IPS-20b (cell line): ENCODE results near the gene FRMD4A.

Source experiments
- H3K27ac ChIP-seq: one replicate; pipeline ENCODE4 v1.5.1; 2013; ENCODE audit warnings: low read length
- H3K27me3 ChIP-seq: 2 replicates; pipeline ENCODE4 v1.6.1; 2013; ENCODE audit warnings: mild to moderate bottlenecking, low read length, inconsistent platforms; ENCODE audit not compliant: insufficient read depth
- H3K36me3 ChIP-seq: 2 replicates; pipeline ENCODE4 v1.6.1; 2013; ENCODE audit warnings: low read depth, mild to moderate bottlenecking, inconsistent platforms, low read length, moderate library complexity; ENCODE audit not compliant: insufficient read depth
- H3K4me1 ChIP-seq: 2 replicates; pipeline ENCODE4 v1.6.1; 2013; ENCODE audit warnings: mild to moderate bottlenecking, control low read depth, inconsistent platforms, low read length, moderate library complexity; ENCODE audit not compliant: insufficient read depth
- H3K4me3 ChIP-seq: 2 replicates; pipeline ENCODE4 v1.5.1; 2013; ENCODE audit warnings: mild to moderate bottlenecking, low read length, inconsistent platforms
- H3K9ac ChIP-seq: 2 replicates; pipeline ENCODE4 v1.6.1; 2013; ENCODE audit warnings: low read depth, mild to moderate bottlenecking, inconsistent platforms, low read length, moderate library complexity
- H3K9me3 ChIP-seq: 2 replicates; pipeline ENCODE4 v1.6.1; 2013; ENCODE audit warnings: mild to moderate bottlenecking, low read depth, low read length, inconsistent platforms; ENCODE audit not compliant: insufficient read depth

The FRMD4A gene

DNA sequence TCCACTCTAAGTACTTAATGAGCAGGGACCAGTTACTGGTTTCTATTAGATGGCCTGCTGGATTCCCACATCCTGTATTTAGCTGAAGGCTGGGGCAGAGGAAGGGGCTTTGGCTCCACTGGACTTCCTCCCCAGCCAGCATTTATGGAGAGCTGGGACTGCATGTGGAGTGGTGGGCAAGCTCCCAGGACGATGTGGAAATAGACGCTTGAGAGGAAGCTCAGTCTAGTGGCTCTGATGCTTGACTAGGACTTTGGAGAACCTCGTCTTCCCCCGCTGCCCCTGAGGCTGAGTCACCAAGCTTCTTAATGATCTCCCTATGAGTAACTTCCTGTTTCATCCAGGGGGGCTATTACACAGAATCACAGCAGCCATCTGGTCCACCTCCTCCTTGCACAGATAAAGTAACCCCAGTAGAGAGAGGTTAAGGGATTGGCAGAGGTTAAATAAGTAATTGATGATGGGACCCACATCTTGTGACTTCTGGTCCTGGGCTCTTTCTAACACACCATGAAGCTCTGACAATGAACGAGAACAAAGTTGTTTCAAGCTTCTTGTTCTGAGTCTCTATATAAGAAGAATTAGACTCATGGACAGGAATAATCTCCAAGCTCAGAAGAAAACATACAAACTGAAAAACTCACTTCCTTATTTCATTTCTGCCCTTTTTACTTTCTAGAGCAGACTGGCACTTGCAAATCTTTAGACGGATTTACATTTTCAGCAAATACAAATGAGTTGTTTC is 617.7 kb downstream of the FRMD4A start:
- no peak overlapping the region for H3K4me3 ChIP-seq
- peaks cover 24% of the 10 kb centered on the region for H3K4me1 ChIP-seq
- no peaks in the 10 kb centered on the region for H3K36me3 ChIP-seq
- no peaks in the 10 kb centered on the region for H3K27me3 ChIP-seq
- no peak overlapping the region for H3K27ac ChIP-seq
- H3K9me3 ChIP-seq, result no peaks in the 10 kb centered on the region
- H3K9ac ChIP-seq, result no peak overlapping the region

DNA sequence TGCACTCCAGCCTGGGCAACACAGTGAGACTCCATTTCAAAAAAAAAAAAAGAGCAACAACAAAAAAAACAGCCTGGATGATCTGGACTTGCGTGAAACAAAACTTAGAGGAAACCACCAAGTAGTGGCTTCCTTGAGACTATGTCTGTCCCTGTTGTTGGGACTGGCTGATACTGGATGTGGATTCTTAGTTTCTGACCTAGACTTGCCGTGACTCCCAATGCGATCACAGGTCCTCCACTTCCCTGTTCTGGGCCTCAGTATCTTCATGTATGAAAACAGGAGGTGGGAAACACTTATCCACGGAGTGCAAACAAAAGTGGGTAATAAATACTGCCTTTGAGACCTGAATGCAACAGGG is 618.3 kb downstream of the FRMD4A start:
- H3K9me3 ChIP-seq, result no peaks in the 10 kb centered on the region
- no peak overlapping the region for H3K4me3 ChIP-seq
- H3K27ac ChIP-seq, result no peak overlapping the region
- H3K36me3 ChIP-seq, result no peaks in the 10 kb centered on the region
- no peaks in the 10 kb centered on the region for H3K27me3 ChIP-seq
- H3K4me1 ChIP-seq, result peaks cover 28% of the 10 kb centered on the region
- H3K9ac ChIP-seq, result no peak overlapping the region

GRCh38 chr10:13711291-13711690 is 619.4 kb downstream of the FRMD4A start:
- Histone ChIP-seq H3K36me3 (no peaks in the 10 kb centered on the region), H3K4me3 (no peak overlapping the region), H3K27me3 (no peaks in the 10 kb centered on the region), H3K4me1 (peaks cover 31% of the 10 kb centered on the region), H3K9ac (no peak overlapping the region), H3K27ac (no peak overlapping the region), H3K9me3 (no peaks in the 10 kb centered on the region)

DNA sequence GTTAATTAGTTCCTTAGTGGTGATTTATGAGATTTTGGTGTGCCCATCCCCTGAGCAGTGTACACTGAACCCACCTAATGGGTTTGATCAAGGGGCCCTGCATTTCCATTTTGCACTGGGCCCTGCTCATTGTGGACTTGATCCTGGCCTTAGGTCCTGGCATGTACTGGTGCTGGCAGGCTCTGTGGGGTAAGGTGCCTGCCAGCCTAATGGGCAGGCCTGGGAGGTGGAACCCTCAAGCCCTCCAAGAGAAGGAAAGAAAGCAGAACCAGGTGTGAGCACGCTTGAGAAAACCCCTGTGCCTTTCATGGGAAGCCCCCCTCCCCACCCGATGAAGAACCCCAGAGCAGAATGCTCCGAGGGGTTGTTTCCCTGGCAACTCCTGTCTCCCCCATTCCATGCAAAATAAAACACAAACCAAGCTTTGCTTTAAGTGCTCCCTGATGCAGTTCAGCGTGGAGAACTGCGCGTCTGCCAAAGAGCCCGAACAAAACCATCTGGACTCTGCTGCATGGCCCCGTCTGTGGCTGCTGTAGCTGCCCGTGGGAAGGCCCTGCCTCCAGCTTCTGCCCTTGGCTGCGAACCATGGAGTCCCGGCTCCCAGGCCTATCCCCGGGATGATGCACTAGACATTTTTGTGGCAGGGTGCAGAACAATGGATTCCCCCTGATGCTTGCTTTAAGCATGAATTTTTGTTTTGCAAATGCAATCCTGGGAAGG is 620.6 kb downstream of the FRMD4A start:
- no peaks in the 10 kb centered on the region for H3K9me3 ChIP-seq
- peaks cover 41% of the 10 kb centered on the region for H3K4me1 ChIP-seq
- H3K9ac ChIP-seq, result no peak overlapping the region
- no peak overlapping the region for H3K4me3 ChIP-seq
- no peaks in the 10 kb centered on the region for H3K36me3 ChIP-seq
- no peaks in the 10 kb centered on the region for H3K27me3 ChIP-seq
- H3K27ac ChIP-seq, result no peak overlapping the region

DNA sequence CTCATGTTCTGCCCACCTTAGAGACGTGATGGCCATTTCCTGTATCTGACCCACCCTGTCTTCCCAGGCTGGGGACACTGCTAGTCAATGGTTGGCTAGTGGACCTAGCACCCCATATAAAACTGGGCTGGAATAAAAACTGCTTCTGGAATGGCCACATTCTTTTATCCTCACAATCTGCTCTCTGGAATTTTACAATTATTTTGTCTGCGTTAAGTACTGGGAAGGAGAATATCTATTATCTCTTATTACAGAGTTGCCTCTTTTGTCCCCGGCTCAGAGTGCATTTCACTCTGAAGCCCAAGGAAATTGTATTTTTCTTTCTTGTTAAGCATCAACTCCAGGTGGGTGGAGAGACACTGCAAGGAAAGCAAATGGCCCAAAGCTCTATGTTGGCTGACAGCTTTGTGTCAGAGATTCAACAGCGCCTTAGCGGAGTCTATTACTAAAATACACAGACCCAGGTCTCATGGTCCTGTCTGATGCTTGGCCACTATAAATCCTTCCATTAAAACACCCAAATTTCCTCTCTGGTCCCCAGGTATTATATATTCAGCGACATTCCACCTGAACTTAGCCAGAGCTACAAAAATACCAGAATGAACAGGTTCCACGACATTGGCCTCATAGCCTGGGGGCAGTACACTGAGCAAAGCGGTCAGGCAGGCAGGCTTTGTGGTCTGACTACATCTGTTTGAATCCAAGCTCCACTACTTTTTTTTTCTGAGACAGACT is 622.3 kb downstream of the FRMD4A start:
- Histone ChIP-seq H3K36me3 (peaks cover 4% of the 10 kb centered on the region; the same call in 1 of the 2 replicates), H3K9me3 (no peaks in the 10 kb centered on the region), H3K27ac (peak overlapping the region; percentile 63), H3K4me3 (peak overlapping the region; percentile 81; the same call in 1 of the 2 replicates), H3K4me1 (peaks cover 40% of the 10 kb centered on the region), H3K27me3 (no peaks in the 10 kb centered on the region), H3K9ac (peak overlapping the region; percentile 79; the same call in 1 of the 2 replicates)

DNA sequence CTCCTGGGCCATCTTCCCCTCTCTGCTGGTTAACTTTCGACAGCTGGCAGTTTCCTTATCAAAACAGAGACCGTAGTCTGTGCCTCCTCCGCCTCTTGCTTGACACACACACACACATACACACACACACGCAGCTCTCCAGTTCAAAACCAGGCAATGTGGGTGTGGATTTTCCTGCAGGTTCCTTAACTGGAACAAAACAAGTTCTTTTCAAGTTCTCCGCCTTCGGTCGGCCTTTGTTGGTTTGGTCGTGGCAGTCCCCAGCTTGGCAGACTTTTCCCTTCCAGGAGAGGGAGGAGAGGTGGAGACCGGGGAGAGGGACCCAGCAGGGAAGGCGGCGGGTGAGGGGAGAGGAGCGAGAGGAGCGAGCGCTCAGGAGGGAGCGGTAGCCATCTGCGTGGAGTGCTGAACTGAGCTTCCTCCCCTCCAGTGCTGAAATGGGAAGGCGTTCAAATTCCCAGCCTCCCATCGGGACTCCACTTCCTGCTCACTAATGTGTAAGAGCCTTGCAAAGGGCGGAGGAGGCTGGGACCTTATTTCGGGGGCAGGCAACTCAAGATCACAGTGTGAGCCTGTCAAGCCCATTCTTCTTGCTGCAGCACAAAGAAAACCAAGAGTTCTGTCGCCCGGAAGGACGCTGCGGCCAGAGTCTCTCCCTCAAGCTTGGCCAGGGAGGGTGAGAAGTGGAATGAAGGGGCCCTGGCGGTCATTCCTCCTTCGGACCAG is 623.4 kb downstream of the FRMD4A start:
- H3K9ac ChIP-seq, result peak overlapping the region; percentile 79; the same call in 1 of the 2 replicates
- no peaks in the 10 kb centered on the region for H3K27me3 ChIP-seq
- H3K9me3 ChIP-seq, result no peaks in the 10 kb centered on the region
- peaks cover 4% of the 10 kb centered on the region; the same call in 1 of the 2 replicates for H3K36me3 ChIP-seq
- peak overlapping the region; percentile 63 for H3K27ac ChIP-seq
- H3K4me3 ChIP-seq, result peak overlapping the region; percentile 81
- H3K4me1 ChIP-seq, result peaks cover 36% of the 10 kb centered on the region

- Histone ChIP-seq H3K27ac (peak overlapping the region; percentile 63), H3K9ac (peak overlapping the region; percentile 79; the same call in 1 of the 2 replicates), H3K4me3 (peak overlapping the region; percentile 81), H3K36me3 (peaks cover 7% of the 10 kb centered on the region; the same call in 1 of the 2 replicates), H3K27me3 (no peaks in the 10 kb centered on the region), H3K9me3 (no peaks in the 10 kb centered on the region), H3K4me1 (peaks cover 35% of the 10 kb centered on the region)
Observed at GRCh38 chr10:13706604-13707003, 624.1 kb downstream of the FRMD4A start.

GRCh38 chr10:13706175-13706574 is 624.5 kb downstream of the FRMD4A start:
- peak overlapping the region; percentile 79; the same call in 1 of the 2 replicates for H3K9ac ChIP-seq
- H3K4me1 ChIP-seq, result peaks cover 32% of the 10 kb centered on the region
- no peaks in the 10 kb centered on the region for H3K9me3 ChIP-seq
- H3K27ac ChIP-seq, result peak overlapping the region; percentile 63
- H3K4me3 ChIP-seq, result peak overlapping the region; percentile 81
- H3K27me3 ChIP-seq, result no peaks in the 10 kb centered on the region
- H3K36me3 ChIP-seq, result peaks cover 11% of the 10 kb centered on the region; the same call in 1 of the 2 replicates

GRCh38 chr10:13705526-13706174 is 625.1 kb downstream of the FRMD4A start:
- peak overlapping the region; percentile 81 for H3K4me3 ChIP-seq
- H3K9ac ChIP-seq, result peak overlapping the region; percentile 79; the same call in 1 of the 2 replicates
- peaks cover 16% of the 10 kb centered on the region; the same call in 1 of the 2 replicates for H3K36me3 ChIP-seq
- H3K27ac ChIP-seq, result peak overlapping the region; percentile 63
- H3K4me1 ChIP-seq, result peaks cover 30% of the 10 kb centered on the region
- no peaks in the 10 kb centered on the region for H3K27me3 ChIP-seq
- H3K9me3 ChIP-seq, result no peaks in the 10 kb centered on the region

DNA sequence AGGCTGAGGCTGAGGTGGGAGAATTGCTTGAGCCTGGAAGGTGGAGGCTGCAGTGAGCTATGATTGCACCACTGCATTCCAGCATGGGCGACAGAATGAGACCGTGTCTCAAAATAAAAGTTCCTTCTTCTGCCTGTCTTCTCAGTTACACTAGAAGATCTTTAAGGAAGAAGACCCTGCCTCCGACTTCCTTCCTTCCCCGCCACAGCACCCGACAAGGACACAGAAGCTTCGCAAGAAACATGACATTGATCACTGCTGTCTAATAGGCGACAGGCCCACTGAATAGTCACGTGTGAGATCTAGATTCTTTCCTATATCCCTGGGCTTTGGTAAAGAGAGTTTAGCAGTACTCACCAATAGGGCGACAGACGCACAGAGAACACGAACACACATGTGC is 625.8 kb downstream of the FRMD4A start:
- no peak overlapping the region for H3K9ac ChIP-seq
- H3K27me3 ChIP-seq, result no peaks in the 10 kb centered on the region
- no peaks in the 10 kb centered on the region for H3K9me3 ChIP-seq
- H3K4me3 ChIP-seq, result peak overlapping the region; percentile 81; the same call in 1 of the 2 replicates
- H3K4me1 ChIP-seq, result peaks cover 27% of the 10 kb centered on the region
- peaks cover 23% of the 10 kb centered on the region; the same call in 1 of the 2 replicates for H3K36me3 ChIP-seq
- no peak overlapping the region for H3K27ac ChIP-seq
